DMS 273 (cell line): ENCODE data around the gene CTBP1.

ENCODE experiments used
- DNase-seq: peaks from one replicate; lab custom pipeline; 2025; ENCODE audit not compliant: unreplicated experiment; lab: John Stamatoyannopoulos, UW

CTBP1 gene

DNA sequence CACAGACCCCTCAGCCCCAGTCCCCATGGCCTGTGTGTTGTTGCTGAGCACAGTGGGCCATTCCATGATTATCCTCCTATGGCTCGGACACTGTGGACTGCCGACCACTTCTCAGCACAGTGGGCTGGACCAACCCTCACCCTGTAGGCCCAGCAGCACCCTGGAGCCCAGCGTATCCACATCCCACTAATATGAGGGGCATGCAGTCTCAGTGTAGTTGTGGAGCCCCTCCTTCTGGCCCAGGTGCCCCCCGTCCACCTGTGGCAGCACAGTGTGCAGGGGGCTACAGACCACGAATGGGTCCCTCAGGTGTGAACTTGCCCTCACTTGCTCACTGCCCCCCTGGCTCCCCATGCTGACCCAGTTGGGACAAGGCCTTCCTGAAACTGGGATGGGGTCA is 84.5 kb downstream of the CTBP1 start:
- DNase-seq = no peak

DNA sequence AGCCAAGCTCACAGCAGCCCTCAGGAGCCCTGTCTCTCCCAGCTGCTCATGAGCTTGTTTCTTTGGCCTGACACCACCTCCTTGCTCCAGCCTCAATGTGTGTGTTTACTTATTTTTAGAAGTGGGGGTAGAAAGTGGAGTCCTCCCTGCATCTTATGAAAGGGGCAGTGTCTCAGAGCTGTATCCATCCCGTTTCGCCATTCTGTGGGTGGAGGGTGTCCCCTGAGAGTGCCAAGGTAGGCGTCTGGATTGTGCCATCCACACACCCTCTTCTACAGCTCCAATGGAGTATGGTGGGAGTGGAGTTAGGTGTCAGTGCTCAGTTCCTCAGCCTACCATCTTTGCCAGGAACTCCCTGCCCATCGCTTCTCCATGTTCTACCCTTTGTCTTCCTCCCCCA is 84.9 kb downstream of the CTBP1 start:
- DNase-seq = no peak
